Measurements from ENCODE around the gene AGO1. TPM values are rescaled to one million over a fixed set of nuclear protein-coding genes. Genes with fewer than 3 reads are reported as not detected.
"Not testable (repeated sequence)": the region's sequence is repeated elsewhere in the genome, so short reads cannot be mapped to it uniquely, and the experiment has no call there.

Gene AGO1
- total RNA-seq, 2 donors from 2014 or later: 23.6 to 25.3 TPM

DNA sequence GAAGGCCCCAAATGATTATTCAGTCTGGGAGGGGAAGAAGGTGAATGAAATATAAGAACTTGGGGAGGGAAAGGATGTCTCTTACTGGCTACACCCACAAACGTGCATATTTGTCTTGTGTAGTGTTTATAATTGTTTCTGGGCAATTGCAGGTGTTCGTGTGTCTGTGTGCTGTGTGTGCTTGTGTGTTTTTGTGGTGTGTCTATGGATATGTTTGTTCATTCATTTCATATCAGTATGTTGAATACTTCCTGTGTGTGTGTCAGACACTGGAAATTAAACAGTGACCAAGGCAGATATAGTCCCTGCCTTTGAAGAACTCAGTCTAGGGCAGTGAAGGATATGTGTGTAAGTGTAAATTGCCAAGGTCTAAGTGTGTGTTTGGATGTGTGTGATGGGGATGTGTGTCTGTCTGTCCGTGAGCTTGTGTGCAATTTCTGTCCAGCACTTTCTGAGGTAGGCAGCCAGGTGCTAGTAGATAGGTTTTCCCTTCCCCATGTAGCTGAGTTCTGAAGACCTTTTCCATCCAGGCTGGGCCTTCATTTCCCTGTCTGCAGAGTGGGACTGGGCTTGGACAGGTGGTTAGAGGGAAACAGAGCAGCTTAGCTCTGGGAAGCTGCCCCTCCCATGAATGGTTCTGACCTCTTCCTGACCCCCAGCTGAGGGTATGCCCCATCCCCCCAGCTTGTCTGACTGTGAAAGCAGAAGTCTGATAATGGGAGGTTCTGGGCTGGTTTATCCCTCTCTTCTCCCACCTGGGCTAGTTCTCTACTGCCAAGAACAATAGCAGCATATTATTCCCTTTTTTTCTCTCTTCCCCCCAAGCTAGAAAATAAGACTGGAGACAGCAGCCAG lies 3.8 kb downstream of the AGO1 start:
- peak overlapping the region in 1 of 2 donors; percentile 30 for H3K27ac ChIP-seq

DNA sequence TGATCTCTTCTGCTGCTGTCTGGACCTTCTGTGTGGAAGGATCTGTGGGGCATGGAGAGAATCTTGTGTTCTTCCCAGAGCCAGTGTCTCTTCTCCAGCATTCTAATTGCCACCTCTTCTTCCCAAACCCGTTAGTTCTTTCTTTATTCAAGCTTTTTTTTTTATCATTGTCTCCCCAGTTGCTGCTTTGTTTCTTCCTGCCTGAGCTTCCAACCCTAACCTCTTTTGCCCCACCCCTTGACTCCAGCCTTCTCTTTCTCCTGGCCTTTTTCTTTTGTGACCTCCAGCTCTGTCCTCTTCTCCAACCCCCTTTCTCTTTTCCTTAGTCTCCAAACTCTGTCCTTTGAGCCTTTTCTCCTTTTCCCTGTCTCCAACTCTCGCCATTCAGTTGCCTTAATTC lies 4.5 kb downstream of the AGO1 start:
- TF ChIP-seq CTCF (IDR thresholded peaks at IDR 0.05): no peak
- Histone ChIP-seq H3K27me3 (replicated peaks; ENCODE audit: insufficient read depth) (no peaks in the 10 kb centered on the region), H3K9me3 (no peaks in the 10 kb centered on the region), H3K36me3 (peaks cover 8% of the 10 kb centered on the region), H3K4me3 (no peak overlapping the region), H3K27ac (no peak overlapping the region), H3K4me1 (ENCODE audit: control insufficient read depth in 1 of 2, low read depth in 2 of 2) (peaks cover 14 to 25% of the 10 kb centered on the region in 2 donors)
- ATAC-seq (ENCODE audit: insufficient number of reproducible peaks, low FRiP score, low read depth) (no peak), DNase-seq (ENCODE audit: low spot score) (no peak)

More for the DNA sequence above, 3.8 kb downstream of the AGO1 start:
- no peak for DNase-seq (ENCODE audit: low spot score)
- TF ChIP-seq CTCF (IDR thresholded peaks at IDR 0.05): no peak
- peaks cover 2% of the 10 kb centered on the region for H3K36me3 ChIP-seq
- H3K4me3 ChIP-seq: no peak overlapping the region
- H3K9me3 ChIP-seq: no peaks in the 10 kb centered on the region
- ATAC-seq (ENCODE audit: insufficient number of reproducible peaks, low FRiP score, low read depth): no peak
- H3K27me3 ChIP-seq (replicated peaks; ENCODE audit: insufficient read depth): no peaks in the 10 kb centered on the region
- H3K4me1 ChIP-seq (ENCODE audit: control insufficient read depth in 1 of 2, low read depth in 2 of 2): peaks cover 14 to 26% of the 10 kb centered on the region in 2 donors

DNA sequence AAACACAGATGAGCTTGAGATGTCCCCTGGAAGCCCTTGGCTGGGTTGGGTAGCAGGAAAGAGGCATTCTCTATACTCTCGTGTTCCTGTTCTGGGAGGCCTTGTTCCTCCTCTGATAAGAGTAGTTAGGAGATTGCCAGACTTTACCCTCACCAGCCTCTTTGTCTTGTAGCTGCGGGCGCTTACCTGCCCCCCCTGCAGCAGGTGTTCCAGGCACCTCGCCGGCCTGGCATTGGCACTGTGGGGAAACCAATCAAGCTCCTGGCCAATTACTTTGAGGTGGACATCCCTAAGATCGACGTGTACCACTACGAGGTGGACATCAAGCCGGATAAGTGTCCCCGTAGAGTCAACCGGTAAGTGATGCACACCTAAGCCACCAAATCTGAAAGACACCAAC lies 5.2 kb downstream of the AGO1 start:
- no peaks in the 10 kb centered on the region for H3K27me3 ChIP-seq (replicated peaks; ENCODE audit: insufficient read depth)
- peaks cover 14% of the 10 kb centered on the region for H3K36me3 ChIP-seq
- H3K4me3 ChIP-seq: no peak overlapping the region
- no peaks in the 10 kb centered on the region for H3K9me3 ChIP-seq
- TF ChIP-seq CTCF (IDR thresholded peaks at IDR 0.05): no peak
- peaks cover 14 to 22% of the 10 kb centered on the region in 2 donors for H3K4me1 ChIP-seq (ENCODE audit: control insufficient read depth in 1 of 2, low read depth in 2 of 2)
- DNase-seq (ENCODE audit: low spot score) (no peak), ATAC-seq (ENCODE audit: insufficient number of reproducible peaks, low FRiP score, low read depth) (no peak)
- no peak overlapping the region for H3K27ac ChIP-seq

GRCh38 chr1:35888981-35889380 lies 6.0 kb downstream of the AGO1 start:
- not testable (repeated sequence) for H3K4me3 ChIP-seq; H3K9me3 ChIP-seq; H3K27ac ChIP-seq; ATAC-seq (ENCODE audit: insufficient number of reproducible peaks, low FRiP score, low read depth); H3K27me3 ChIP-seq (replicated peaks; ENCODE audit: insufficient read depth); DNase-seq (ENCODE audit: low spot score)
- Histone ChIP-seq H3K4me1 (ENCODE audit: control insufficient read depth in 1 of 2, low read depth in 2 of 2) (peaks cover 13 to 21% of the 10 kb centered on the region in 2 donors), H3K36me3 (peaks cover 14% of the 10 kb centered on the region)

- Histone ChIP-seq H3K27ac (no peak overlapping the region), H3K36me3 (peaks cover 35% of the 10 kb centered on the region), H3K4me3 (no peak overlapping the region), H3K27me3 (replicated peaks; ENCODE audit: insufficient read depth) (no peaks in the 10 kb centered on the region), H3K9me3 (no peaks in the 10 kb centered on the region), H3K4me1 (ENCODE audit: control insufficient read depth in 1 of 2, low read depth in 2 of 2) (no peaks in the 10 kb centered on the region)
- no peak for TF ChIP-seq CTCF (IDR thresholded peaks at IDR 0.05)
- ATAC-seq (ENCODE audit: insufficient number of reproducible peaks, low FRiP score, low read depth) (no peak), DNase-seq (ENCODE audit: low spot score) (no peak)
Observed at GRCh38 chr1:35893051-35893879, 10.3 kb downstream of the AGO1 start.
